CD14-positive monocyte (primary cell): ENCODE results near the gene TRPV3. TPM values are rescaled to one million over a fixed set of nuclear protein-coding genes. Genes with fewer than 3 reads are reported as not detected.

ENCODE experiments used
- DNase-seq, 3 donors: peaks; one replicate each; pipeline ENCODE4 v3.0.0-alpha.2; 2011 to 2022
- H2AFZ ChIP-seq: 2 replicates; pipeline ENCODE4 v1.6.0; 2012; ENCODE audit warnings: mild to moderate bottlenecking, low read depth, low read length, inconsistent platforms; ENCODE audit not compliant: insufficient read depth, poor library complexity, severe bottlenecking
- H3K27ac ChIP-seq, 2 donors: 1 replicate in 1 of 2; 2 replicates in 1 of 2; pipeline ENCODE4 v1.5.1; 2012 to 2013; ENCODE audit warnings: low read length in 2 of 2, control low read depth in 1 of 2, inconsistent platforms in 1 of 2, low read depth in 1 of 2, mild to moderate bottlenecking in 1 of 2
- H3K27me3 ChIP-seq, 2 donors: one replicate each; pipeline versions ENCODE4 v1.6.0 to v1.6.1; 2011 to 2013; ENCODE audit warnings: low read length in 2 of 2; ENCODE audit not compliant: control insufficient read depth in 2 of 2, insufficient read depth in 2 of 2
- H3K36me3 ChIP-seq, 2 donors: replicated peaks in 1 of 2; 1 replicate in 1 of 2; 2 replicates in 1 of 2; pipeline versions ENCODE4 v1.5.1 to v1.6.1; 2012 to 2013; ENCODE audit warnings: low read length in 2 of 2, control low read depth in 1 of 2, inconsistent platforms in 1 of 2, mild to moderate bottlenecking in 1 of 2; ENCODE audit not compliant: insufficient read depth in 2 of 2, control insufficient read depth in 1 of 2
- H3K4me1 ChIP-seq, 2 donors: 1 replicate in 1 of 2; 2 replicates in 1 of 2; pipeline versions ENCODE4 v1.5.1 to v1.6.1; 2012 to 2013; ENCODE audit warnings: low read length in 2 of 2, control low read depth in 1 of 2, inconsistent platforms in 1 of 2, mild to moderate bottlenecking in 1 of 2, moderate library complexity in 1 of 2; ENCODE audit not compliant: insufficient read depth in 2 of 2, control insufficient read depth in 1 of 2
- H3K4me2 ChIP-seq: replicated peaks from 2 replicates; pipeline ENCODE3; 2012; ENCODE audit warnings: low read length, moderate library complexity, mild to moderate bottlenecking; ENCODE audit not compliant: poor library complexity, severe bottlenecking; ENCODE audit errors: extremely low read depth
- H3K4me3 ChIP-seq, 3 experiments: fragments of 200-600 bp in 1 of 3; sonication (generic) in 1 of 3; replicated peaks in 1 of 3; 1 replicate in 2 of 3; 2 replicates in 1 of 3; pipeline ENCODE4 v1.5.1; 2011 to 2013; ENCODE audit warnings: low read length in 3 of 3, mild to moderate bottlenecking in 3 of 3, control low read depth in 2 of 3, low read depth in 2 of 3, inconsistent platforms in 1 of 3, moderate library complexity in 1 of 3
- H3K79me2 ChIP-seq: 2 replicates; pipeline ENCODE4 v1.6.0; 2012; ENCODE audit warnings: mild to moderate bottlenecking, control low read depth, inconsistent platforms, low read length, moderate library complexity; ENCODE audit not compliant: insufficient read depth
- H3K9ac ChIP-seq: 2 replicates; pipeline ENCODE4 v1.6.0; 2017; ENCODE audit warnings: low read length, mild to moderate bottlenecking; ENCODE audit not compliant: insufficient read depth, poor library complexity, severe bottlenecking
- H3K9me3 ChIP-seq, 2 donors: replicated peaks in 1 of 2; 1 replicate in 1 of 2; 2 replicates in 1 of 2; pipeline versions ENCODE4 v1.5.1 to v1.6.1; 2012 to 2013; ENCODE audit warnings: low read length in 2 of 2, control low read depth in 1 of 2; ENCODE audit not compliant: control insufficient read depth in 1 of 2, insufficient read depth in 1 of 2
- H4K20me1 ChIP-seq: 2 replicates; pipeline ENCODE4 v1.6.0; 2012; ENCODE audit warnings: mild to moderate bottlenecking, low read length, control low read depth, moderate library complexity; ENCODE audit not compliant: insufficient read depth
- H3K27ac Mint-ChIP-seq, 7 donors: one replicate each; pipeline ENCODE4 v1.8.0; 2020; ENCODE audit warnings: mild to moderate bottlenecking in 7 of 7, mixed read lengths in 7 of 7, moderate library complexity in 6 of 7, inconsistent platforms in 2 of 7
- H3K27me3 Mint-ChIP-seq, 3 donors: one replicate each; pipeline ENCODE4 v1.8.0; 2021 to 2022; ENCODE audit warnings: low read depth in 3 of 3, mild to moderate bottlenecking in 3 of 3, mixed read lengths in 3 of 3, moderate library complexity in 3 of 3, inconsistent platforms in 1 of 3
- H3K36me3 Mint-ChIP-seq, 2 donors: one replicate each; pipeline ENCODE4 v1.8.0; 2020; ENCODE audit warnings: mixed read lengths in 2 of 2, inconsistent platforms in 1 of 2, mild to moderate bottlenecking in 1 of 2
- H3K4me1 Mint-ChIP-seq: one replicate; pipeline ENCODE4 v1.8.0; 2020; ENCODE audit warnings: mild to moderate bottlenecking, mixed read lengths
- H3K4me3 Mint-ChIP-seq, 2 donors: one replicate each; pipeline ENCODE4 v1.8.0; 2020; ENCODE audit warnings: mild to moderate bottlenecking in 2 of 2, mixed read lengths in 2 of 2, moderate library complexity in 1 of 2
- H3K9me3 Mint-ChIP-seq, 7 donors: one replicate each; pipeline ENCODE4 v1.8.0; 2020 to 2022; ENCODE audit warnings: mixed read lengths in 7 of 7, mild to moderate bottlenecking in 6 of 7, moderate library complexity in 6 of 7, inconsistent platforms in 2 of 7
- CTCF ChIP-seq: fragments of 200-600 bp; IDR thresholded peaks from one replicate; pipeline ENCODE4 v1.8.0; 2022; ENCODE audit warnings: antibody characterized with exemption, mild to moderate bottlenecking
- WGBS: methylation state at CpG from one replicate; pipeline ENCODE4 v1.1.5; 2013; ENCODE audit warnings: missing lambda C conversion rate; ENCODE audit not compliant: insufficient coverage; 5-methylcytosine and 5-hydroxymethylcytosine counted together
- intact Hi-C, 2 donors: fragments of 100-400 bp; cut with micrococcal nuclease; formaldehyde crosslinking; loops; one replicate each; pipeline versions ENCODE4 v1.15.0 to v1.15.1; 2023
- polyA plus RNA-seq, 3 donors: library from polyadenylated mRNA; depleted of rRNA in 1 of 3; unstranded in 2 of 3; stranded (reverse) in 1 of 3; fragments of 300-500 nt in 2 of 3; fragments of >200 nt in 1 of 3; fragmentation: Illumina TruSeq in 2 of 3; gene quantifications; 1 replicate in 2 of 3; 2 replicates in 1 of 3; pipeline ENCODE4 v1.2.3, GENCODE V29; 2012 to 2021

Gene TRPV3
- polyA plus RNA-seq, 3 donors, result 0.01 TPM; not detected in 2

- Histone ChIP-seq H3K79me2 (no peaks in the 10 kb centered on the region), H3K27ac (no peak overlapping the region), H3K36me3 (no peaks in the 10 kb centered on the region), H3K9me3 (peaks cover 0 to 3% of the 10 kb centered on the region in 2 donors), H2AFZ (no peak overlapping the region), H3K27me3 (peaks cover 0 to 8% of the 10 kb centered on the region in 2 donors), H3K4me3 (no peak overlapping the region), H4K20me1 (no peaks in the 10 kb centered on the region), H3K4me1 (no peaks in the 10 kb centered on the region), H3K4me2 (no peak overlapping the region), H3K9ac (no peak overlapping the region)
- Mint-ChIP-seq H3K9me3 (peaks cover 0 to 9% (median 3%) of the 10 kb centered on the region in 7 donors), H3K4me1 (peaks cover 4% of the 10 kb centered on the region), H3K36me3 (no peaks in the 10 kb centered on the region), H3K4me3 (no peak overlapping the region), H3K27me3 (peaks cover 12 to 27% (median 22%) of the 10 kb centered on the region in 3 donors), H3K27ac (no peak overlapping the region)
- no peak for DNase-seq
- WGBS, result 91% methylated on average over 20 of the region's 21 CpGs
- TF ChIP-seq CTCF, result no peak
- intact Hi-C loops, result no loop called here
Measured at GRCh38 chr17:3531266-3532101, 26.1 kb downstream of the TRPV3 start.

- TF ChIP-seq CTCF, result no peak
- H3K27me3 Mint-ChIP-seq, result peaks cover 9 to 17% (median 12%) of the 10 kb centered on the region in 3 donors
- Histone ChIP-seq H3K27me3 (peaks cover 0 to 3% of the 10 kb centered on the region in 2 donors), H3K9me3 (peaks cover 0 to 3% of the 10 kb centered on the region in 2 donors), H3K36me3 (no peaks in the 10 kb centered on the region), H3K79me2 (no peaks in the 10 kb centered on the region), H4K20me1 (no peaks in the 10 kb centered on the region), H3K4me1 (no peaks in the 10 kb centered on the region), H3K27ac (no peak overlapping the region), H2AFZ (no peak overlapping the region), H3K9ac (no peak overlapping the region), H3K4me3 (no peak overlapping the region), H3K4me2 (no peak overlapping the region)
- DNase-seq, result no peak
- H3K4me3 Mint-ChIP-seq, result no peak overlapping the region
- intact Hi-C loops, result no loop called here
- peaks cover 4% of the 10 kb centered on the region for H3K4me1 Mint-ChIP-seq
- H3K9me3 Mint-ChIP-seq, result peaks cover 0 to 7% (median 0%) of the 10 kb centered on the region in 7 donors
- no peaks in the 10 kb centered on the region for H3K36me3 Mint-ChIP-seq
- H3K27ac Mint-ChIP-seq, result no peak overlapping the region
- 88% methylated on average over 29 of the region's 32 CpGs for WGBS
Measured at GRCh38 chr17:3529817-3530741, 27.5 kb downstream of the TRPV3 start.
